A673 (cell line): ENCODE results near the gene ZNF324. TPM values are rescaled to one million over a fixed set of nuclear protein-coding genes. Genes with fewer than 3 reads are reported as not detected.
A peak's percentile ranks its signal among the peaks of the same experiment; 100 is the strongest.

Source experiments
- BruUV-seq: library from RNA; stranded (reverse); fragments of 400-500 nt; replicated peaks from 2 replicates; lab custom pipeline; 2021; lab: Mats Ljungman, UMichigan
- CTCF ChIA-PET: fragments of 300-600 bp; sonication (Branson Sonifier 250); formaldehyde crosslinking; loops from one replicate; lab custom pipeline; 2022; ENCODE audit warnings: antibody characterized with exemption; lab: Charles Lee
- POLR2A ChIA-PET: fragments of 300-600 bp; sonication (Branson Sonifier 250); formaldehyde crosslinking; loops from one replicate; lab custom pipeline; 2022; ENCODE audit warnings: antibody characterized with exemption; ENCODE audit not compliant: low non-redundant PET; lab: Charles Lee
- DNase-seq: peaks from one replicate; pipeline ENCODE4 v3.0.0-alpha.2; 2015; ENCODE audit warnings: low spot score
- H3K27ac ChIP-seq: fragments of 200-600 bp; sonication (generic); 2 replicates; pipeline ENCODE4 v1.5.1; 2016; ENCODE audit warnings: mixed run types, low read depth, mild to moderate bottlenecking, mixed read lengths, antibody characterized with exemption, low read length; ENCODE audit not compliant: poor library complexity, severe bottlenecking
- H3K27me3 ChIP-seq: fragments of 200-600 bp; sonication (generic); replicated peaks from 2 replicates; pipeline ENCODE4 v1.6.1; 2017; ENCODE audit warnings: mixed run types, low read depth, mild to moderate bottlenecking, mixed read lengths, antibody characterized with exemption, low read length; ENCODE audit not compliant: insufficient read depth, poor library complexity
- H3K36me3 ChIP-seq: fragments of 200-600 bp; sonication (generic); 2 replicates; pipeline ENCODE4 v1.6.1; 2016; ENCODE audit warnings: mixed run types, mild to moderate bottlenecking, mixed read lengths, antibody characterized with exemption, low read length; ENCODE audit not compliant: insufficient read depth, poor library complexity, severe bottlenecking
- H3K4me1 ChIP-seq: fragments of 200-600 bp; sonication (generic); 2 replicates; pipeline ENCODE4 v1.6.1; 2017; ENCODE audit warnings: mixed run types, mild to moderate bottlenecking, mixed read lengths, antibody characterized with exemption, low read length; ENCODE audit not compliant: insufficient read depth, poor library complexity, severe bottlenecking
- H3K4me3 ChIP-seq: fragments of 200-600 bp; sonication (generic); 2 replicates; pipeline ENCODE4 v1.5.1; 2016; ENCODE audit warnings: low read depth, mixed run types, mild to moderate bottlenecking, mixed read lengths, low read length; ENCODE audit not compliant: poor library complexity, severe bottlenecking
- H3K9me3 ChIP-seq: fragments of 200-600 bp; sonication (generic); 2 replicates; pipeline ENCODE4 v1.6.1; 2016; ENCODE audit warnings: mixed run types, low read depth, mild to moderate bottlenecking, mixed read lengths, antibody characterized with exemption, low read length; ENCODE audit not compliant: poor library complexity, severe bottlenecking
- CTCF ChIP-seq: fragments of 300-800, 200-600 bp; sonication (generic); conservative IDR thresholded peaks from 2 replicates; pipeline ENCODE4 v1.5.1; 2017; ENCODE audit warnings: low read depth, mild to moderate bottlenecking, antibody characterized with exemption, low read length, moderate library complexity, mixed read lengths
- EZH2 ChIP-seq: fragments of 200-600 bp; sonication (generic); IDR thresholded peaks from 2 replicates; pipeline ENCODE4 v1.6.1; 2017; ENCODE audit warnings: borderline replicate concordance, low read depth, mild to moderate bottlenecking, mixed read lengths, antibody characterized with exemption, low read length; ENCODE audit not compliant: poor library complexity, severe bottlenecking
- intact Hi-C: fragments of 100-400 bp; cut with micrococcal nuclease; formaldehyde crosslinking; loops from one replicate; pipeline ENCODE4 v1.10.0; 2022; ENCODE audit not compliant: unreplicated experiment
- total RNA-seq: library from RNA; stranded (reverse); gene quantifications from 2 replicates; pipeline ENCODE4 v1.2.3, GENCODE V29; 2021

The ZNF324 gene
- total RNA-seq, 1 experiment from 2014 or later, result 12.7 TPM

- Histone ChIP-seq H3K9me3 (no peaks in the 10 kb centered on the region), H3K27ac (peak overlapping the region; percentile 53), H3K4me1 (peaks cover 5% of the 10 kb centered on the region), H3K4me3 (no peak overlapping the region), H3K27me3 (no peaks in the 10 kb centered on the region), H3K36me3 (no peaks in the 10 kb centered on the region)
- ChIA-PET CTCF (interaction anchor here (0.5 kb wide), 1 partner anchor 12 kb away, joined by 3 read pairs; no protein-coding TSS in a partner anchor), POLR2A (no interaction called here)
- no peak for TF ChIP-seq CTCF
- TF ChIP-seq EZH2, result no peak
- intact Hi-C loops, result no loop called here
- no peak for DNase-seq
- BruUV-seq, result no TSS peak
Observed at GRCh38 chr19:58497634-58498170, 30.8 kb downstream of the ZNF324 start.

GRCh38 chr19:58498316-58499020, 31.6 kb downstream of the ZNF324 start:
- Histone ChIP-seq H3K9me3 (no peaks in the 10 kb centered on the region), H3K27me3 (no peaks in the 10 kb centered on the region), H3K4me3 (peak overlapping the region; percentile 71), H3K27ac (peak overlapping the region; percentile 53), H3K36me3 (no peaks in the 10 kb centered on the region), H3K4me1 (peaks cover 5% of the 10 kb centered on the region)
- no peak for DNase-seq
- CTCF ChIA-PET, result no interaction called here
- no peak for TF ChIP-seq CTCF
- no peak for TF ChIP-seq EZH2
- intact Hi-C loops, result no loop called here
- POLR2A ChIA-PET, result no interaction called here
- BruUV-seq, result TSS peak; percentile 75

GRCh38 chr19:58499021-58499927, 32.4 kb downstream of the ZNF324 start:
- ChIA-PET CTCF (interaction anchor here (1.6 kb wide), 1 partner anchor 15 kb away, joined by 6 read pairs; no protein-coding TSS in a partner anchor), POLR2A (no interaction called here)
- no peaks in the 10 kb centered on the region for H3K27me3 ChIP-seq
- H3K4me1 ChIP-seq, result peaks cover 5% of the 10 kb centered on the region
- peak overlapping the region; percentile 71 for H3K4me3 ChIP-seq
- H3K9me3 ChIP-seq, result no peaks in the 10 kb centered on the region
- no TSS peak for BruUV-seq
- H3K27ac ChIP-seq, result peak overlapping the region; percentile 89
- no peaks in the 10 kb centered on the region for H3K36me3 ChIP-seq
- peak; percentile 100 for DNase-seq
- no peak for TF ChIP-seq EZH2
- peak; percentile 43; the same call in 1 of the 2 replicates for TF ChIP-seq CTCF
- intact Hi-C loops, result no loop called here
